GM12892 (cell line): Measurements from ENCODE around the gene MACROD1.

Experiments
- DNase-seq: peaks from one replicate; pipeline ENCODE4 v3.0.0; 2011; ENCODE audit not compliant: insufficient read length
- FAIRE-seq: peaks from 2 replicates; lab custom pipeline; 2011; peaks lifted over from hg19 to GRCh38; lab: Jason Lieb, UNC
- POLR2A ChIP-seq: IDR thresholded peaks from 2 replicates; pipeline ENCODE4 v1.6.1; 2011; ENCODE audit warnings: low read depth, low read length, control low read depth
- POLR2AphosphoS5 ChIP-seq: IDR thresholded peaks from 2 replicates; pipeline ENCODE4 v1.6.1; 2011; ENCODE audit warnings: low read depth, low read length, control low read depth
- TAF1 ChIP-seq: IDR thresholded peaks from 2 replicates; pipeline ENCODE4 v1.6.1; 2011; ENCODE audit warnings: low read depth, mild to moderate bottlenecking, control low read depth, low read length, borderline replicate concordance

Gene MACROD1

GRCh38 chr11:64161037-64161436 is 4.9 kb downstream of the MACROD1 start:
- FAIRE-seq (no peak), DNase-seq (no peak)
- TF ChIP-seq POLR2A (no peak), POLR2AphosphoS5 (no peak)

DNA sequence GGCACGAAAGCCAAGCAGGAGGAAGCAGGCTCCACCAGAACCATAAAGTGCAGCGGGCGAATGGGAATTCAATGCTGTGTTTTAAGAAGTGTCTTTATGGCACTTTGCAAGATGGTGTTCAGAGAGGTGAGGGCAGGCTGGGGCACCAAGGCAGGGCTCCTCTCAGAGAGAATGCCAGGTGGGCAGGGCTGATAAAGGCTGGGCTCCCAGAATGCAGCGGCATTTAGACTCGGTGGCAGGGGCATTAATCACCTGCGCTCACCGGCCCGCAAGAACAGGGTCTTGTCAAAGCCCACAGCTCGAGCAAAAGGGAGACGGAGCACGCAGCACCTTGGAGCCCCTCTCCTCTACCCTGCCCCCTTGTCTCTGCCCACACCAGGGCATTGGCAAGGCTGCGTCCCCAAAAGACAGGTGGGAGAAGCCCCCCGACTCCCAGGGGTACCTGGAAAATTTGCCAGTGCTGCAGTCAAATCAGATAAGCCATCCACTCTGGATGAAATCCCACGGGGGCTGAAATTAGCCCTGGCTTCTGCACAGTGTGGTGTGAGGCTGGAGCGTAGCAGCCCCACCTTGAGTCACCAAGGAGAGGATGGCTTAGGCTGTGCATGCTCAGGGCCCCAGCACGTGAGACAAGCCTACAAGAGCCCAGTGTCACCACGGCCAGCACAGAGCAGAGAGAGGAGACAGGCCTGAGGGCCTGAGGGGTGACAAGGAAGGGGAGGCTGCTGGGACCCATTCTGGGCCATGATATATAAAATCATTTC is 8.1 kb downstream of the MACROD1 start:
- TF ChIP-seq POLR2A (no peak), POLR2AphosphoS5 (no peak), TAF1 (no peak)
- DNase-seq, result no peak
- no peak for FAIRE-seq

GRCh38 chr11:64156235-64157011 is 9.5 kb downstream of the MACROD1 start:
- TF ChIP-seq POLR2A (no peak), POLR2AphosphoS5 (no peak), TAF1 (no peak)
- no peak for FAIRE-seq
- DNase-seq, result no peak

DNA sequence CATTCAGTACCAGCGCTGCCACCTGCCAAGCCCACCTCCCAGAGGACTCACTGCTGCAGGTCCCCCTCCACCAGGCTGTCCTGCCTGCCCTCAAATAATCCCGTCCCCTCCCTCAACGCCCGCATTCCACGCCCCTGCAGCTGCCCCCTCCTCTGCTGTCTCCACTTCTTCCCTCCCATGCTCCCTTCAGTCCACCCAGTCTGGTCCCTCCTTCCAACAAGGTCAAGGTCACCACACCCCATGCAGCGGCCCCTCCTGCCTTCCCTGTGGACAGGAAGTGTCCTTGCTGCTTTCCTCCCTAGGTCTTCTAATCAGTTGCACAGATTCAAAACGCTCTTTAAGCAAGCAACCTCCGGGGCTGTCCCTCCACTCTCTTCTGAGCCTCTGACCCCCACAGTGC is 12.1 kb downstream of the MACROD1 start:
- no peak for TF ChIP-seq TAF1
- FAIRE-seq (no peak), DNase-seq (no peak)

DNA sequence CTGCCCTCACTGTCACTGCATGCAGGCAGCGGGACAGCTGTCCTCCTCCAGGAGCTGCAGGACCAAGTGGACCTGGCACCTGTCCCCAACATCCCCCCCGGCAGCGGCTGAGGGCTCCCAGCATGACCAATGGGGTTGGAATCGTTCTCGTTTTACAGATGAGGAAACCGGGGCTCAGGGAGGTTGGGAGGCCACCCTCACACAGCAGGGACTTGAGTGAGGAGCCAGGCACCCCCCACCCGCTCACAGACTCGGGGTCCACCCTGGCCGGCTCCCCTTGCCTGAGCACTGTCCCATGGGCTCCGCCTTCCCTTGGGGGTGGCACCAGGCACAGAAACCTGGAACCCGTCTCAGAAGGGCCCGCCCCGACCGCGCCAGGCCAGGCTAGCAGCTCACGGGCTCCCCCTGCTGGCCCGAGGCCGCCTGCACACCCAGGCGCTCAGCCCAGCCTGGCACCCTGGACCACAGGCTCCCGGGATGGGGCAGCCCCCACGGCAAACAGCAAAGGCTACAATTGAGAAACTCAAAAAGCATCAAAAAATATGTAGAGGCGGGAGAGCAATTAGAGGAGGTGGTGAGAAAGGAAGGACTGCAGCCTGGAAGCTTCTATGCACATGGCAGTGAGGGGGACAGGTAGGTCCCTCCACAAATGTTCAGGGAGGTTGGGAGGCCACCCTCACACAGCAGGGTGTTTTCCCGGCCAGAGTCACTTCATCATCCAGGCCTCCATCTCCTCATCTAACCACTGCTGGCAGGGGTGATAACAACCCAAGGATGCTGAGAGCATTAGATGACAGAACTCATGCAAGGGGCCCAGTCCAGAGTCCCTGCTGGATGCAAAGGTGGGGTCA is 12.8 kb downstream of the MACROD1 start:
- peak; percentile 98 for DNase-seq
- FAIRE-seq, result peak; percentile 85
- TF ChIP-seq POLR2AphosphoS5 (no peak), POLR2A (no peak), TAF1 (no peak)

DNA sequence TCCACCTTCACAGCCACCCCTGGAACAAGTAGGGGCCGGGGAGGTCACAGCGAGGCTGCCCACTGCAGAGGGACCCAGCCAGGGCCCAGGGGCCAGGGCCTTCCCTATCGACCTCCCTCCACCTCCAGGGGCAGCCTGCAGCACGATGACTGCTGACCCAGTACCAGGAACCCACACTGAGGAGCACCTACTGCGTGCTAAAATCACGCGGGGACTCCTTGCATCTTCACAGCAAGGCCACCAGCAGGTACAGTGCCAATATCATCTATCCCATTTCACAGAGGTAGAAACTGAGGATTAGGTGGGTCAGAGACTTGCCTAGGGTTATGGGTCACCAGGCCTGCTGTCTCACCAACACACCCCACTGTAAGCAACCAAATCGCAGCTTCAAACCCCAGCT is 14.6 kb downstream of the MACROD1 start:
- no peak for DNase-seq
- FAIRE-seq, result no peak
- TF ChIP-seq TAF1, result no peak
- no peak for TF ChIP-seq POLR2AphosphoS5
- TF ChIP-seq POLR2A, result no peak

GRCh38 chr11:64150481-64151239 is 15.3 kb downstream of the MACROD1 start:
- TF ChIP-seq TAF1 (no peak), POLR2AphosphoS5 (no peak), POLR2A (no peak)
- no peak for DNase-seq
- FAIRE-seq, result no peak

DNA sequence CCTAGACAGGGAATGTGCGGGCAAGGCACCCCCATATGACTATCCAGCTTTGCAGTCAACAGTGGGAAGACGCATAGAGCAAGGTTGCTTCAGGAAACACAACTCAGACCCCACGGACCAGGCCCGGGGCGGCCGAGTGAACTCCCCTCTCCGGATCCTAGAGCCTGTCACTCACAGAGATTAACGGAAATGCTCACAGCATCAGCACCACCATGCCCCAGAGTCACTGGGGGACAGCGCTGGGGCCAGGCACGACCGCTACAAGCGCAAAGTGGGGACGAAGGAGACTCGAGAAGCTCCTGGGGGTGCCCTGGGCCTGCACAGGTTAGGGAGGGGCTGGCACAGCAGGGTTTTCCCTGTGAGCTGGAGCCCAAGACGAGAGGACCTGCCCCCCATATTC is 15.9 kb downstream of the MACROD1 start:
- FAIRE-seq (no peak), DNase-seq (no peak)
- TF ChIP-seq POLR2AphosphoS5 (no peak), TAF1 (no peak), POLR2A (no peak)

GRCh38 chr11:64148917-64149617 is 16.8 kb downstream of the MACROD1 start:
- DNase-seq (no peak), FAIRE-seq (peak; percentile 67)
- TF ChIP-seq TAF1, result no peak
- no peak for TF ChIP-seq POLR2AphosphoS5
- no peak for TF ChIP-seq POLR2A

DNA sequence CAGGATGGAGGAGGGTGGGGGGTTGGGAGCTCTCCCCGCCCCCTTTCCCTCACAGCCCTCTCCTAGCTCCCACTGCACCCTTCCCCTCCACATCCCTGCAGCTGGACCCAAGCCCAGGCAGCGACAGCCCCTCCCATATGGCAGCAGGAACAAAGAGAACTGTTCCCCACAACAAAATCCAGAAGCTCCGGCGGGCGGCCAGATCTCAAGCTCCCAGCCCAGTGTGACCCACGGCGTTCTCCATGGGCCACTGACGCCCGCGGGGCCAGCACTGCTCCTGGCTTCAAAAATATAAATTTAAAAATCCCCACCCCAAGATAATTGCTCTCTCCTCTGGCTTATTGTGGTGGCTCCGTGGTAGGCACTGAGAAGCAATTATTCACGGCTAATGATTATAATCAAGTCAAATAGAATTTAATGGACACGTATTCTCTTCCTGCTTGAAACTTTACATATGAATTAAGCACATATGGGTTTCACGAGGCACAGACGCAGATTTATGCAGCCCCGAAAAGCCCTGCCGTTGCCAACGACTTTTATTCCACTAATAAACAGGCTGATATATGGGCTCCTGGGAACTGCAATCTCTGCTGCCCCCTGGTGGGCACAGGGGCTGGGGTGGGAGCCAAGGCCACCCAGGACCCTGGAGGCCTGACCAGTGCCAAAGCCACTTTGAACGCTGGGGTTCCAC is 17.5 kb downstream of the MACROD1 start:
- peak; percentile 82 for FAIRE-seq
- TF ChIP-seq POLR2AphosphoS5, result no peak
- TF ChIP-seq POLR2A, result no peak
- no peak for TF ChIP-seq TAF1
- DNase-seq, result peak; percentile 71
